Measurements from ENCODE around the gene TCF4. TPM values are rescaled to one million over a fixed set of nuclear protein-coding genes. Genes with fewer than 3 reads are reported as not detected.

Gene TCF4
- total RNA-seq, 1 donor from 2014 or later, result 7.2 TPM

DNA sequence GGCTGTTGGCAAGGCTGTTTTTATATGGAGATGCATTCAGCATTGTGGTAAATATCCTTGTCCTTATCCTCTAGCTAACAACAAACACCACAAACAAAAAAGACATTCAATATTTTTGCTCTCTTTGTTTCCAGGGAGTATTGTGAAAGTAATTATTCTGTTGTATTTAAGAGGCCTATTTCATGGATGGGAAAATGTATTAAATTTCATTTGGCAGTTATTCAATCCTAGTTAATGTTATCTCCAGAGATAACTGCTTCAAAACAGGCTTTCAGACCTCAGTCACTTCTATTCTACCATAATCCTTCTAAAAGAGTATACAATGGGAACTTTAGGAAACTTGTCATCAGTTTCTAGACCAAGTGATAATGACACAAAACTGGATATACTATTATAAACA lies 348.3 kb downstream of the TCF4 start:
- H3K4me3 ChIP-seq (ENCODE audit: low read depth, low read length), result no peak overlapping the region
- TF ChIP-seq, protein P1, sequence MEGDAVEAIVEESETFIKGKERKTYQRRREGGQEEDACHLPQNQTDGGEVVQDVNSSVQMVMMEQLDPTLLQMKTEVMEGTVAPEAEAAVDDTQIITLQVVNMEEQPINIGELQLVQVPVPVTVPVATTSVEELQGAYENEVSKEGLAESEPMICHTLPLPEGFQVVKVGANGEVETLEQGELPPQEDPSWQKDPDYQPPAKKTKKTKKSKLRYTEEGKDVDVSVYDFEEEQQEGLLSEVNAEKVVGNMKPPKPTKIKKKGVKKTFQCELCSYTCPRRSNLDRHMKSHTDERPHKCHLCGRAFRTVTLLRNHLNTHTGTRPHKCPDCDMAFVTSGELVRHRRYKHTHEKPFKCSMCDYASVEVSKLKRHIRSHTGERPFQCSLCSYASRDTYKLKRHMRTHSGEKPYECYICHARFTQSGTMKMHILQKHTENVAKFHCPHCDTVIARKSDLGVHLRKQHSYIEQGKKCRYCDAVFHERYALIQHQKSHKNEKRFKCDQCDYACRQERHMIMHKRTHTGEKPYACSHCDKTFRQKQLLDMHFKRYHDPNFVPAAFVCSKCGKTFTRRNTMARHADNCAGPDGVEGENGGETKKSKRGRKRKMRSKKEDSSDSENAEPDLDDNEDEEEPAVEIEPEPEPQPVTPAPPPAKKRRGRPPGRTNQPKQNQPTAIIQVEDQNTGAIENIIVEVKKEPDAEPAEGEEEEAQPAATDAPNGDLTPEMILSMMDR (conservative IDR thresholded peaks at IDR 0.05; ENCODE audit: low read depth, low read length), result no peak
- DNase-seq (ENCODE audit: low read depth), result no peak

DNA sequence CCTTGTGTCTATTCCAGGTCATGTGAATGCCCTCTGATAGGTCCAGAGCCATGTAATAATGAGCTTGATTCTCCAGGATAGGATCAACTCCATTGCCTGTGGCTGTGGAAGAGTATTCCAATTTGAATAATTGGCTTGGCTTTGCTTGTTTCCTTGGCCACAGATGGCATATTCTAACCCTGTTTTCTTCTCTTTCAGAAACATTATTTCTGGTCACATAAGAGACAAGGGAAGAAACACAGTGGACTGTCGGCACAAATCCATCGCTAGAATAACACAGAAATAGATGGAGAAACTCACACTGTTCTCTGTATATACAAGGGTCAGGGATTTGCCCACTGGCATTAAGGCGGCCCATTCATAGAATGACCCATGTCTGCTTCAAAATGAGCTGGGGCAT lies 350.3 kb downstream of the TCF4 start:
- no peak overlapping the region for H3K4me3 ChIP-seq (ENCODE audit: low read depth, low read length)
- TF ChIP-seq, protein P1 (conservative IDR thresholded peaks at IDR 0.05; ENCODE audit: low read depth, low read length), result no peak
- DNase-seq (ENCODE audit: low read depth), result no peak

DNA sequence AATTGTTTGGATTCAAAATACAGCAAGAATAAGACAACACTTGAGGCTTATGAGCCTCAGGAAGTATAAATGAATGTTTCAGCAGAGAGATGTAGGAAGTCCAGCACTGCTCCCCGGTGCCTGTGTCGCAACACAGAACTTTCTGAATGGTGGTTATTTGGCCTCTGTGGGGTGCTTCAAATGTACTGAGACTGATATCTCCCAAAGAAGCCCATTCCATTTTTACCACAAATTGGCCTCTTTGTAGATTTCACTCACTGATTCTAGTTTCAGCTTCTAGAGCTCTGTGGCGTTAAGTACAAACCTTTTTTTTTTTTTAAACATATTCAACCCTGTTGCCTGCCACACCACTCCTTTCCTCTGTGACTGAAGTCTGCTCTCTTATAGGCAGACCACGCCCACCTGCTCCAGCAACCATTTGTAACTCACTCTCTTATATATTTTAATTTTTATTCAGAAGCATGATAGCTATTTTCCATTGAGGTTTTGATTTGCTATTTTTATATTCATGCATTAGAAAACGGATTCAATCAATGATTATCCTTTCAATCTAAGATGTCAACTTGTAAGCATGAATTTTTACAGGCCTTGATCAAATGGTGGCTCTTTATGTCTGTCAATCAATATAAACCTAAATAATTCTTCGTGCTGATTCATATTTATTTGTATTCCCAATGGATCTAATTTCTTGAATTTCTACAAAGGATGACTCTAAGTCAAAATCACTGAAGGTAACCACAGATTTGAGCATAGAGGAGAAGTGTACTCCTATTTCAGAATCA lies 351.7 kb downstream of the TCF4 start:
- H3K4me3 ChIP-seq (ENCODE audit: low read depth, low read length), result no peak overlapping the region
- TF ChIP-seq, protein P1 (conservative IDR thresholded peaks at IDR 0.05; ENCODE audit: low read depth, low read length), result no peak
- no peak for DNase-seq (ENCODE audit: low read depth)

DNA sequence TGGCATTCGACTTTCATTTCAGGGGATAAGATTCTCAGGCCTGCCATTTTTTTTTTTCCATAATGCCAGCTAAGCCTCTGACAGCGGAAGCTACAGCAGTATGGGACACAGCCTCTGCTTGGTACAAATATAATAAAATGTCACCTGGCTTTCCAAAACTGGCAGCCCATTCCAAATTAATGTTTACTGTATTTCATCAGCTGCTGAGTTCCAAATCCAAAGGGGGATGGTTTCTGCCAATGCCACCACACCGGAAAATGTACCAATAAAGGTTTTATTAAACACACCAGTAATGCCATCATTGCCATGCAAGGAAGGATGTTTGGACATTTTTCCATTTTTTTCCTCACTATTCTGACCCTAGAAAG lies 352.9 kb downstream of the TCF4 start:
- H3K4me3 ChIP-seq (ENCODE audit: low read depth, low read length), result no peak overlapping the region
- no peak for DNase-seq (ENCODE audit: low read depth)

DNA sequence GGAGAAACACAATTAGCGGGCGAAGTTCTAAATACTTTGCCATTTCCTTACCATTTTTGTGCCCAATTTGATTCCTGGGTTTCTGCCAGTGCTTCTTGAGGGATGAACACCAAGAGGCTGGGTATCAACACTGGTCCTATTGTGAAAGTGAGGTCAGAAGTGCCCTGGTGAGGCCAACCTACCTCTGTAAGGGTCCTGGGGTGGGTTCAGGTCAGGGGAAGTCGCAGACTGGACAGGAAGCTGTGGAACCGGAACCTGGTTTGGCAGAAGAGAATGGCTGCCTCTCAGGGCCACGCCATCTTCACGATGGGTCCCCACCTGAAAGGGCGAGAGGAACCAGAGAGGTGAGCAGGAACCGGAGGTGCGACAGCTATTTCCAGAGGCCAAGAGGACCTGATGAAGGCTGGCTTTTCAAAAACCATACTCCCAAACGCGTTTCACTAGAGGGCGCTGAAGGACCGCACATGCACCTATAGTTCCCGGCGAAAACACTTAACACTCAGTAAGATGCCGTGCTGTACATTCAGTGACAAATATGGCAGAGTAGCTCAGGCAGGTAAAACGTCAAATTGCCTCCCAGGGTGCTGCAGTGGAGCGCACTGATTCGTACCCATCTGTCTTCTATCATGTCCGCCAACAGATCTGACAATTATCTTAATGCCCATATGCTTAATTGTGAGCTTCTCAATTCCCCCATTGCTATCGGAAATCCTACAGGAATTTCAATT lies 353.5 kb downstream of the TCF4 start:
- TF ChIP-seq, protein P1 (conservative IDR thresholded peaks at IDR 0.05; ENCODE audit: low read depth, low read length), result peak; percentile 95
- no peak for DNase-seq (ENCODE audit: low read depth)
- H3K4me3 ChIP-seq (ENCODE audit: low read depth, low read length), result no peak overlapping the region

More for the DNA sequence above, 352.9 kb downstream of the TCF4 start:
- TF ChIP-seq, protein P1 (conservative IDR thresholded peaks at IDR 0.05; ENCODE audit: low read depth, low read length), result no peak

DNA sequence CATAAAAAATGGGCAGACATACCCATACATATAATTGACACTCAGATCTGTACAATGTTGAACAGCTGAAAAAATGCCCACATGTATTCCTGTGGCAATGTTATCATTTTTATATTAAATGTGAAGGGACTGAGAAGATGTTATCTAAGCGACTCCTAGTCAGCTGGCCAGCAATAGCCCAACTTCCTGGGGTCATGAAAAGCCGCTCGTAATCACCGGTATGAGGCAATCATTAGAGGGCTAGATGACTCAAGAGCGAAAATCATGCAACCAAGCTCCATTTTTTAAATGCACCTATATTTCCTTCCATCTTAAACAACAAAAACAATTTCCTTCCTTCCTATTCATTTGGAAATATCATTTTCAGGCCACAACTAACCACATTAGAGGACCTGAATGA lies 354.1 kb downstream of the TCF4 start:
- no peak overlapping the region for H3K4me3 ChIP-seq (ENCODE audit: low read depth, low read length)
- no peak for DNase-seq (ENCODE audit: low read depth)
- TF ChIP-seq, protein P1 (conservative IDR thresholded peaks at IDR 0.05; ENCODE audit: low read depth, low read length), result no peak

Measured in epithelial cell of proximal tubule (primary cell).